Right atrium auricular region (tissue), 2 donors: ENCODE measurements around the gene WDR20. TPM values are rescaled to one million over a fixed set of nuclear protein-coding genes. Genes with fewer than 3 reads are reported as not detected.

Experiments used
- DNase-seq: peaks from one replicate; pipeline ENCODE4 v3.0.0-alpha.2; 2019; ENCODE audit warnings: low spot score
- H3K27ac ChIP-seq, 2 donors: fragments of 200-600 bp; sonication (generic); 1 replicate in 1 of 2; 2 replicates in 1 of 2; pipeline ENCODE4 v1.5.1; 2016 to 2019
- H3K27me3 ChIP-seq, 2 donors: fragments of 200-600 bp; sonication (generic); one replicate each; pipeline versions ENCODE4 v1.5.1 to v1.6.0; 2017 to 2019
- H3K36me3 ChIP-seq: fragments of 200-600 bp; sonication (generic); one replicate; pipeline ENCODE4 v1.5.1; 2016
- H3K4me1 ChIP-seq, 2 donors: fragments of 200-600 bp; sonication (generic); one replicate each; pipeline versions ENCODE4 v1.5.1 to v1.6.0; 2017 to 2019
- H3K4me3 ChIP-seq, 2 donors: fragments of 200-600 bp; sonication (generic); 1 replicate in 1 of 2; 2 replicates in 1 of 2; pipeline ENCODE4 v1.5.1; 2017 to 2019; ENCODE audit warnings: mild to moderate bottlenecking in 1 of 2, moderate library complexity in 1 of 2
- H3K9me3 ChIP-seq, 2 donors: fragments of 200-600 bp; sonication (generic); one replicate each; pipeline ENCODE4 v1.5.1; 2019
- CTCF ChIP-seq, 2 donors: fragments of 200-600 bp; sonication (generic); IDR thresholded peaks; one replicate each; pipeline ENCODE4 v1.5.1; 2019; ENCODE audit warnings: antibody characterized with exemption in 2 of 2
- total RNA-seq, 2 donors: library from RNA; depleted of rRNA; stranded (reverse); fragments of >200 nt; gene quantifications; one replicate each; pipeline ENCODE4 v1.1.0, GENCODE V29; 2016

WDR20 gene
- total RNA-seq, 2 donors from 2014 or later: 16.0 to 20.1 TPM

GRCh38 chr14:102218688-102219087 lies 79.0 kb downstream of the WDR20 start:
- no peak for DNase-seq
- no peak for TF ChIP-seq CTCF (IDR thresholded peaks at IDR 0.05)
- Histone ChIP-seq H3K4me1 (peaks cover 0 to 50% of the 10 kb centered on the region in 2 donors), H3K36me3 (no peaks in the 10 kb centered on the region), H3K4me3 (no peak overlapping the region), H3K27ac (peak overlapping the region; percentile 29 to 46), H3K9me3 (no peaks in the 10 kb centered on the region), H3K27me3 (no peaks in the 10 kb centered on the region)

GRCh38 chr14:102219316-102219715 lies 79.6 kb downstream of the WDR20 start:
- H3K27me3 ChIP-seq: no peaks in the 10 kb centered on the region
- DNase-seq: no peak
- no peak for TF ChIP-seq CTCF (IDR thresholded peaks at IDR 0.05)
- no peak overlapping the region for H3K4me3 ChIP-seq
- H3K27ac ChIP-seq: no peak overlapping the region
- peaks cover 0 to 50% of the 10 kb centered on the region in 2 donors for H3K4me1 ChIP-seq
- H3K36me3 ChIP-seq: no peaks in the 10 kb centered on the region
- H3K9me3 ChIP-seq: no peaks in the 10 kb centered on the region

- Histone ChIP-seq H3K27ac (no peak overlapping the region), H3K36me3 (no peaks in the 10 kb centered on the region), H3K4me1 (peaks cover 0 to 47% of the 10 kb centered on the region in 2 donors), H3K9me3 (no peaks in the 10 kb centered on the region), H3K27me3 (no peaks in the 10 kb centered on the region), H3K4me3 (no peak overlapping the region)
- no peak for DNase-seq
- no peak for TF ChIP-seq CTCF (IDR thresholded peaks at IDR 0.05)
These were observed 80.3 kb downstream of the WDR20 start for GRCh38 chr14:102220031-102220430.

- no peaks in the 10 kb centered on the region for H3K9me3 ChIP-seq
- no peak overlapping the region for H3K4me3 ChIP-seq
- no peak overlapping the region for H3K27ac ChIP-seq
- H3K27me3 ChIP-seq: no peaks in the 10 kb centered on the region
- peaks cover 0 to 37% of the 10 kb centered on the region in 2 donors for H3K4me1 ChIP-seq
- TF ChIP-seq CTCF (IDR thresholded peaks at IDR 0.05): no peak
- no peak for DNase-seq
- no peaks in the 10 kb centered on the region for H3K36me3 ChIP-seq
These were observed 81.3 kb downstream of the WDR20 start for GRCh38 chr14:102221026-102221425.

GRCh38 chr14:102222009-102222575 lies 82.4 kb downstream of the WDR20 start:
- Histone ChIP-seq H3K4me1 (peaks cover 0 to 27% of the 10 kb centered on the region in 2 donors), H3K27ac (no peak overlapping the region), H3K9me3 (no peaks in the 10 kb centered on the region), H3K36me3 (no peaks in the 10 kb centered on the region), H3K4me3 (no peak overlapping the region), H3K27me3 (no peaks in the 10 kb centered on the region)
- TF ChIP-seq CTCF (IDR thresholded peaks at IDR 0.05): no peak
- no peak for DNase-seq

GRCh38 chr14:102222751-102223150 lies 83.1 kb downstream of the WDR20 start:
- Histone ChIP-seq H3K36me3 (no peaks in the 10 kb centered on the region), H3K9me3 (no peaks in the 10 kb centered on the region), H3K27ac (no peak overlapping the region), H3K27me3 (no peaks in the 10 kb centered on the region), H3K4me1 (peaks cover 0 to 24% of the 10 kb centered on the region in 2 donors), H3K4me3 (no peak overlapping the region)
- TF ChIP-seq CTCF (IDR thresholded peaks at IDR 0.05): no peak
- DNase-seq: no peak
